ENCODE results near the gene DNM3.

GRCh38 chr1:171867236-171867635 lies 25.9 kb downstream of the DNM3 start:
- TF ChIP-seq POLR2A (IDR thresholded peaks at IDR 0.05) (no peak), CTCF (IDR thresholded peaks at IDR 0.05) (no peak)
